Measurements from ENCODE around the gene ATP6V1B1. TPM values are rescaled to one million over a fixed set of nuclear protein-coding genes. Genes with fewer than 3 reads are reported as not detected.
A peak's percentile ranks its signal among the peaks of the same experiment; 100 is the strongest.

Gene ATP6V1B1
- total and polyA plus RNA-seq, 2 of the 4 experiments (the other 2 are of a cell fraction), result 1.3 TPM; not detected in 1

DNA sequence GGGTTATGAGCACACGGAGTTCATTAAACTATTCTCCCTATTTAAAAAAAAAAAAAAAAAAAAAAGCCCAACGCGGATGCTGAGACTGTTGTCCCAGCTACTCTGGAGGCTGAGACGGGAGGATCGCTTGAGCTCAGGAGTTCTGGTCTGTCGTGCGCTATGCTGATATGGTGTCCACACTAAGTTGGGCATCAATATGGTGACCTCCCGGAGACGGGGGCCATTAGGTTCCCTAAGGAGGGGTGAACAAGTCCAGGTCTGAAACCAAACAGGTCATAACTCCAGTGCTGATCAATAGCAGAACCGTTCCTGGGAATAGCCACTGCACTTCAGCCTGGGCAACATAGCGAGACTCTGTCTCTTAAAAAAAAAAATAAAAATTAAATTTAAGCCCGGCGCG is 29.8 kb downstream of the ATP6V1B1 start:
- Histone ChIP-seq H2BK120ac (ENCODE audit: low read depth, low read length) (no peak overlapping the region), H3K14ac (replicated peaks; ENCODE audit: low read depth, low read length) (no peak overlapping the region), H3K56ac (ENCODE audit: extremely low read depth, insufficient read depth, low read length) (no peak overlapping the region), H3K18ac (ENCODE audit: low read depth, low read length) (no peak overlapping the region), H3K79me1 (ENCODE audit: low read depth in 1 of 2, low read length in 2 of 2) (no peaks in the 10 kb centered on the region), H2BK20ac (ENCODE audit: low read depth, low read length) (no peak overlapping the region), H4K5ac (ENCODE audit: low read depth, low read length) (no peak overlapping the region), H4K20me1 (ENCODE audit: insufficient read depth, low read length) (no peaks in the 10 kb centered on the region), H3K4ac (ENCODE audit: low read depth, low read length) (no peak overlapping the region), H3K27ac (ENCODE audit: insufficient read depth, low read length) (no peak overlapping the region), H3K4me1 (ENCODE audit: control insufficient read depth, insufficient read depth, low read length) (no peaks in the 10 kb centered on the region), H3K9me3 (ENCODE audit: control insufficient read depth, insufficient read depth, low read length) (no peaks in the 10 kb centered on the region), H3K9me1 (ENCODE audit: insufficient read depth, low read length) (no peaks in the 10 kb centered on the region), H3K9ac (ENCODE audit: low read depth, low read length) (no peak overlapping the region), H2AFZ (replicated peaks; ENCODE audit: low read length, poor library complexity) (peak overlapping the region; percentile 62), H2BK15ac (ENCODE audit: low read depth, low read length) (no peak overlapping the region), H3K4me3 (ENCODE audit: insufficient read depth, low read depth, low read length) (no peak overlapping the region), H2BK5ac (ENCODE audit: low read depth, low read length, poor library complexity, severe bottlenecking) (no peak overlapping the region), H4K8ac (ENCODE audit: low read depth in 2 of 2, low read length in 2 of 2) (no peak overlapping the region), H2AK5ac (ENCODE audit: low read depth, low read length) (no peak overlapping the region), H4K91ac (ENCODE audit: insufficient read depth, low read depth, low read length) (no peak overlapping the region), H2AK9ac (replicated peaks; ENCODE audit: low read depth, low read length, poor library complexity) (no peak overlapping the region), H3K27me3 (ENCODE audit: control insufficient read depth, insufficient read depth, low read length) (peaks cover 5% of the 10 kb centered on the region; the same call in 1 of the 2 replicates), H3K23ac (ENCODE audit: low read depth, low read length) (no peak overlapping the region), H3K4me2 (ENCODE audit: low read depth, low read length) (no peak overlapping the region), H3K36me3 (ENCODE audit: control insufficient read depth, insufficient read depth, low read length) (no peaks in the 10 kb centered on the region)
- no peak for TF ChIP-seq CTCF (conservative IDR thresholded peaks at IDR 0.05; ENCODE audit: low read depth, low read length)
- TF ChIP-seq, protein P1, sequence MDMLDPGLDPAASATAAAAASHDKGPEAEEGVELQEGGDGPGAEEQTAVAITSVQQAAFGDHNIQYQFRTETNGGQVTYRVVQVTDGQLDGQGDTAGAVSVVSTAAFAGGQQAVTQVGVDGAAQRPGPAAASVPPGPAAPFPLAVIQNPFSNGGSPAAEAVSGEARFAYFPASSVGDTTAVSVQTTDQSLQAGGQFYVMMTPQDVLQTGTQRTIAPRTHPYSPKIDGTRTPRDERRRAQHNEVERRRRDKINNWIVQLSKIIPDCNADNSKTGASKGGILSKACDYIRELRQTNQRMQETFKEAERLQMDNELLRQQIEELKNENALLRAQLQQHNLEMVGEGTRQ (IDR thresholded peaks at IDR 0.05; ENCODE audit: low read depth, low read length), result no peak
- TF ChIP-seq BHLHE40 (IDR thresholded peaks at IDR 0.05; ENCODE audit: low read depth, low read length), result no peak
- no peak for TF ChIP-seq MAFK (IDR thresholded peaks at IDR 0.05; ENCODE audit: low read depth, low read length)
- no peak for TF ChIP-seq MAZ (IDR thresholded peaks at IDR 0.05; ENCODE audit: borderline replicate concordance, low read depth, low read length)
- no peak for TF ChIP-seq RAD21 (IDR thresholded peaks at IDR 0.05; ENCODE audit: low read length)
- TF ChIP-seq NFE2L2 (IDR thresholded peaks at IDR 0.05; ENCODE audit: low read depth, low read length), result no peak
- TF ChIP-seq CEBPB (IDR thresholded peaks at IDR 0.05; ENCODE audit: low read depth, low read length), result no peak
- intact Hi-C loops (cut with micrococcal nuclease) (loop anchor here (1.0 to 2.0 kb wide), 3 partner anchors 12 to 36 kb away; partner anchors contain the start of gene TEX261), in situ Hi-C loops (cut with MboI; ENCODE audit: low sequenced_read_pairs) (no loop called here), dilution Hi-C loops (cut with HindIII; ENCODE audit: low sequenced_read_pairs, unreplicated experiment) (no loop called here)
- CTCF ChIA-PET, result interaction anchor here (0.7 to 2.3 kb wide), 5 partner anchors 12 to 36 kb away, joined by 3 to 13 read pairs (median 5); partner anchors contain the start of gene ANKRD53
- no TSS peak for BruUV-seq (replicated peaks)
- ATAC-seq (ENCODE audit: low read depth), result no peak
- 93% methylated on average over 8 of the region's 14 CpGs; no CpG with 5 or more reads in 1 of the 2 experiments for whole genome bisulfite sequencing, 2 experiments (ENCODE audit: extremely low coverage in 2 of 2, insufficient read length in 1 of 2)
- no peak for DNase-seq
- POLR2A ChIA-PET (ENCODE audit: unreplicated experiment), result no interaction called here

All from IMR-90 (cell line).